ENCODE data around the gene EFCAB12.
"Not testable (repeated sequence)": the region's sequence is repeated elsewhere in the genome, so short reads cannot be mapped to it uniquely, and the experiment has no call there.

DNA sequence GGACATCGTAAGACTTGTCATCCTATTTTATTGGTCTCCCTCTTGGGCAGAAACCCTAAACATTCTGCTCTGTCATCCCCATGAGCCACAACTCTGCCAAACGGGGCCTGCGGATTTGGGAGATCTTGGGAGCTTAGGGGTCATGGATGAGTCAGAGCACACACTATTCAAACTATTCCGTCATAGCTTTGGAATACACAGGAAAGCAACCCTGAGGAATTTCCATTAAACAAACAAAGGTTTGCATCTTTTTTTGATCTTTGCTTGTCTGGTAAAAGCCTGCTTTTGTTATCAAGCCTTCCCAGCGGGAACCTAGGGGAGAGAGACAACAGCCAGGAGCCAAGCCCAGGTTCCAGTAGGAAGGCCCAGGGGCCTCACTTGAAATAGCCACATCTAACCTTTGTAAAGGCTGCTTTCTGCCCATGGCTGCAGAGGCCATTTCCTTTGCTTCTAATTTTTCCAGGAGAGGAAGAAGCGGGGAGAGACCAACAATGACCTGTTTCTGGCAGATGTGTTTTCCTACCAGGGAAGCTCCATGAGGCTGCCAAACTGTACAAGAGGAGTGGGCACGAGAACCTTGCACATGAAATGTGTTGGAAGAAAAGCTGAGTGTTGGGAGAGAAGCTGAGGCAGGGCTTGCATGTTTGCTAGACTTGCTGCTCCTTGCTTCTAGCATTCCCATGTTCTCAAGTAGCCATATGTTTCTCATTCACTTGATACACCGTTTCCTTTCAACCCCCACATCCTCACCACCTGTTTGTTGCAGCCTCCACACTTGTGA lies 39.5 kb downstream of the EFCAB12 start:
- TF ChIP-seq, protein P1, sequence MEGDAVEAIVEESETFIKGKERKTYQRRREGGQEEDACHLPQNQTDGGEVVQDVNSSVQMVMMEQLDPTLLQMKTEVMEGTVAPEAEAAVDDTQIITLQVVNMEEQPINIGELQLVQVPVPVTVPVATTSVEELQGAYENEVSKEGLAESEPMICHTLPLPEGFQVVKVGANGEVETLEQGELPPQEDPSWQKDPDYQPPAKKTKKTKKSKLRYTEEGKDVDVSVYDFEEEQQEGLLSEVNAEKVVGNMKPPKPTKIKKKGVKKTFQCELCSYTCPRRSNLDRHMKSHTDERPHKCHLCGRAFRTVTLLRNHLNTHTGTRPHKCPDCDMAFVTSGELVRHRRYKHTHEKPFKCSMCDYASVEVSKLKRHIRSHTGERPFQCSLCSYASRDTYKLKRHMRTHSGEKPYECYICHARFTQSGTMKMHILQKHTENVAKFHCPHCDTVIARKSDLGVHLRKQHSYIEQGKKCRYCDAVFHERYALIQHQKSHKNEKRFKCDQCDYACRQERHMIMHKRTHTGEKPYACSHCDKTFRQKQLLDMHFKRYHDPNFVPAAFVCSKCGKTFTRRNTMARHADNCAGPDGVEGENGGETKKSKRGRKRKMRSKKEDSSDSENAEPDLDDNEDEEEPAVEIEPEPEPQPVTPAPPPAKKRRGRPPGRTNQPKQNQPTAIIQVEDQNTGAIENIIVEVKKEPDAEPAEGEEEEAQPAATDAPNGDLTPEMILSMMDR (IDR thresholded peaks at IDR 0.05), result not testable (repeated sequence)
- TF ChIP-seq POLR2AphosphoS5 (IDR thresholded peaks at IDR 0.05), result not testable (repeated sequence)
